ENCODE results near the gene PTPDC1. TPM values are rescaled to one million over a fixed set of nuclear protein-coding genes. Genes with fewer than 3 reads are reported as not detected.

Gene PTPDC1, protein sequence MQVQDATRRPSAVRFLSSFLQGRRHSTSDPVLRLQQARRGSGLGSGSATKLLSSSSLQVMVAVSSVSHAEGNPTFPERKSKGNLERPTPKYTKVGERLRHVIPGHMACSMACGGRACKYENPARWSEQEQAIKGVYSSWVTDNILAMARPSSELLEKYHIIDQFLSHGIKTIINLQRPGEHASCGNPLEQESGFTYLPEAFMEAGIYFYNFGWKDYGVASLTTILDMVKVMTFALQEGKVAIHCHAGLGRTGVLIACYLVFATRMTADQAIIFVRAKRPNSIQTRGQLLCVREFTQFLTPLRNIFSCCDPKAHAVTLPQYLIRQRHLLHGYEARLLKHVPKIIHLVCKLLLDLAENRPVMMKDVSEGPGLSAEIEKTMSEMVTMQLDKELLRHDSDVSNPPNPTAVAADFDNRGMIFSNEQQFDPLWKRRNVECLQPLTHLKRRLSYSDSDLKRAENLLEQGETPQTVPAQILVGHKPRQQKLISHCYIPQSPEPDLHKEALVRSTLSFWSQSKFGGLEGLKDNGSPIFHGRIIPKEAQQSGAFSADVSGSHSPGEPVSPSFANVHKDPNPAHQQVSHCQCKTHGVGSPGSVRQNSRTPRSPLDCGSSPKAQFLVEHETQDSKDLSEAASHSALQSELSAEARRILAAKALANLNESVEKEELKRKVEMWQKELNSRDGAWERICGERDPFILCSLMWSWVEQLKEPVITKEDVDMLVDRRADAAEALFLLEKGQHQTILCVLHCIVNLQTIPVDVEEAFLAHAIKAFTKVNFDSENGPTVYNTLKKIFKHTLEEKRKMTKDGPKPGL
- total RNA-seq (2021; fragmentation: NEBNext Ultra II Directional; extraction: Animal tissue kit (Norgen Biotek cat#: 25700)) (6.9 and 7.3 TPM in 2 replicates), polyA plus RNA-seq (2011; rRNA removed) (3.7 and 4.1 TPM in 2 replicates), polyA minus RNA-seq (2011; rRNA and poly(A)+ RNA removed) (13.6 and 19.1 TPM in 2 replicates)
- 6.0 TPM for polyA plus RNA-seq (2011; cell fraction: cytosol; rRNA removed)
- 7.8 TPM for polyA plus RNA-seq (2011; cell fraction: nucleus; rRNA removed)
- polyA plus RNA-seq (2012, experiment 1 of 2): 3.6 to 5.2 TPM (median 4.0 TPM) in 4 replicates
- polyA plus RNA-seq (2012, experiment 2 of 2): 0.38 TPM
- 6.4 TPM for polyA plus RNA-seq (2013, experiment 1 of 2)
- polyA plus RNA-seq (2013, experiment 2 of 2): 5.7 TPM
- 8.7 TPM for polyA minus RNA-seq (2011; cell fraction: cytosol; rRNA and poly(A)+ RNA removed)
- 19.3 TPM for polyA minus RNA-seq (2011; cell fraction: nucleus; rRNA and poly(A)+ RNA removed)
- long read RNA-seq, experiment 1, partial matches to known transcripts: 0 of 3 reads
- long read RNA-seq, experiment 1, other reads (novel, unspliced or antisense): 3 of 3 reads
- long read RNA-seq, experiment 2, partial matches to known transcripts: 1 of 2 reads
- long read RNA-seq, experiment 2, other reads (novel, unspliced or antisense): 1 of 2 reads

DNA sequence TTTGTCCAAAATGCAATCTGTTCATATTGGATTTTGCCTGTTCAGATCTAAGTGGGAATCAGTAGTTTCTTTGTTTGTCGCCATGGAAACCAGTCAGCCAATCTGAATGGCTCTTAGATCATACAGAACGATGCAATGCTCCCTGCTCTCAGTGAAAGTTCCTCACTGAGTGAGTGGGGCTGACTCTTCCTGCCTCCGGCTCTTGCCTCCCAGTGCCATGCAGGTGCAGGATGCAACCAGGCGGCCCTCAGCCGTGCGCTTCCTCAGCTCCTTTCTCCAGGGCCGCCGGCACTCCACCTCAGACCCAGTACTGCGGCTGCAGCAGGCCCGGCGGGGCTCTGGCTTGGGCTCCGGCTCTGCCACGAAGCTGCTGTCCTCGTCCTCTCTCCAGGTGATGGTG lies at the start of gene PTPDC1:
TSS of gene PTPDC1 (plus strand) at position 151 of the 400 bp plus-strand sequence. CDS start at position 218, 67 bp downstream.
- FAIRE-seq: peak; percentile 84
- Histone ChIP-seq H3K9ac (replicated peaks in 1 of 4; ENCODE audit: extremely low read depth in 1 of 4, low read depth in 3 of 4, low read length in 3 of 4) (no peak within 1 kb of the TSS; a peak in 1 of 7 replicates), H2AFZ (ENCODE audit: low read length) (no peak within 1 kb of the TSS), H3K56ac (replicated peaks; ENCODE audit: insufficient read length, low read depth, low read length) (no peak within 1 kb of the TSS), H2BK5ac (ENCODE audit: low read depth, low read length) (no peak within 1 kb of the TSS), H2BK15ac (ENCODE audit: low read length) (no peak within 1 kb of the TSS), H3K27me3 (replicated peaks in 1 of 4; ENCODE audit: control insufficient read depth in 3 of 4, extremely low read depth in 1 of 4, insufficient read depth in 3 of 4, low read length in 3 of 4) (no peaks in the 10 kb centered on the region), H4K8ac (ENCODE audit: extremely low read depth, insufficient read depth, low read length) (peak within 1 kb of the TSS; percentile 16; the same call in 1 of the 2 replicates), H3K4me2 (ENCODE audit: insufficient read depth in 1 of 2, low read depth in 2 of 2, low read length in 2 of 2) (peak within 1 kb of the TSS; percentile 4 to 55), H2BK20ac (ENCODE audit: low read length) (no peak within 1 kb of the TSS), H3K36me3 (ENCODE audit: control insufficient read depth in 2 of 4, insufficient read depth in 4 of 4, low read length in 3 of 4) (no peaks in the 10 kb centered on the region), H4K20me1 (replicated peaks in 1 of 2; ENCODE audit: control insufficient read depth in 1 of 2, insufficient read depth in 2 of 2, low read length in 2 of 2) (no peaks in the 10 kb centered on the region), H3K79me1 (ENCODE audit: low read depth, low read length) (no peaks in the 10 kb centered on the region), H2AK5ac (ENCODE audit: low read depth, low read length) (no peak within 1 kb of the TSS), H3K14ac (ENCODE audit: insufficient read length) (no peak within 1 kb of the TSS), H2BK120ac (replicated peaks; ENCODE audit: low read depth, low read length) (no peak within 1 kb of the TSS), H3K23ac (ENCODE audit: insufficient read length) (no peak within 1 kb of the TSS), H4K91ac (replicated peaks; ENCODE audit: insufficient read length, low read length) (peak within 1 kb of the TSS; percentile 18), H3K79me2 (ENCODE audit: control insufficient read depth in 1 of 2, insufficient read depth in 2 of 2, low read length in 2 of 2) (no peaks in the 10 kb centered on the region), H3K4me3 (ENCODE audit: extremely low read depth in 1 of 4, insufficient read depth in 2 of 4, low read depth in 3 of 4, low read length in 4 of 4) (peak within 1 kb of the TSS in 1 of 4 experiments; percentile 48; a peak in 2 of 8 replicates), H3K4me1 (replicated peaks in 1 of 4; ENCODE audit: control insufficient read depth in 3 of 4, insufficient read depth in 4 of 4, low read length in 3 of 4) (peaks cover 0 to 5% (median 1%) of the 10 kb centered on the region in 4 experiments; a peak in 2 of 7 replicates), H3K27ac (ENCODE audit: low read depth, low read length) (no peak within 1 kb of the TSS), H3K9me3 (ENCODE audit: insufficient read depth in 2 of 2, low read depth in 1 of 2, low read length in 1 of 2) (no peaks in the 10 kb centered on the region), H3K18ac (ENCODE audit: extremely low read depth, low read length) (peak within 1 kb of the TSS; percentile 5; the same call in 1 of the 2 replicates), H3K23me2 (ENCODE audit: low read depth, low read length) (no peaks in the 10 kb centered on the region), H3K4ac (replicated peaks; ENCODE audit: insufficient read length, low read depth, low read length) (no peak within 1 kb of the TSS), H2BK12ac (ENCODE audit: low read depth, low read length) (no peak within 1 kb of the TSS), H4K5ac (ENCODE audit: insufficient read length, low read depth, low read length) (no peak within 1 kb of the TSS)
- CTCF ChIA-PET (ENCODE audit: partially characterized antibody): interaction anchor here (1.0 to 2.0 kb wide), 5 partner anchors 9 to 125 kb away, joined by 3 to 12 read pairs (median 4); no protein-coding TSS in a partner anchor
- TF ChIP-seq CEBPB (IDR thresholded peaks at IDR 0.05; ENCODE audit: low read depth, low read length) (peak; percentile 29; the same call in 1 of the 2 replicates), EZH2 (IDR thresholded peaks at IDR 0.05; ENCODE audit: low read depth, low read length, severe bottlenecking) (no peak), ASH2L (IDR thresholded peaks at IDR 0.05; ENCODE audit: low read length) (peak; percentile 58), TBP (IDR thresholded peaks at IDR 0.05; ENCODE audit: low read depth, low read length) (peak; percentile 82), POLR2A (IDR thresholded peaks at IDR 0.05; ENCODE audit: control extremely low read depth in 1 of 2, low read depth in 2 of 2, low read length in 2 of 2) (peak in 1 of 2 experiments; percentile 63; a peak in 1 of 3 replicates), POLR2AphosphoS5 (IDR thresholded peaks at IDR 0.05; ENCODE audit: low read depth, low read length) (peak; percentile 70; the same call in 1 of the 2 replicates), TAF1 (IDR thresholded peaks at IDR 0.05; ENCODE audit: low read depth, low read length) (peak; percentile 70; the same call in 1 of the 2 replicates), SP2 (IDR thresholded peaks at IDR 0.05; ENCODE audit: low read length) (no peak)
- POLR2A ChIA-PET (ENCODE audit: partially characterized antibody): interaction anchor here (0.7 to 3.6 kb wide), 9 partner anchors 11 to 128 kb away, joined by 3 to 16 read pairs (median 5); no protein-coding TSS in a partner anchor
- 33% methylated on average over 14 of the region's 14 CpGs; no CpG with 5 or more reads in 1 of the 2 experiments for WGBS, 2 experiments (ENCODE audit: extremely low coverage in 1 of 2, insufficient coverage in 1 of 2, insufficient read length in 1 of 2, insufficient replicate concordance in 2 of 2, low coverage in 1 of 2, low lambda C conversion rate in 2 of 2, missing lambda C conversion rate in 1 of 2)
- DNase-seq (ENCODE audit: low read depth in 1 of 2, low spot score in 2 of 2): peak; percentile 47 to 77
